OCI-LY3 (cell line): ENCODE results near the gene WDR43.
A peak's percentile ranks its signal among the peaks of the same experiment; 100 is the strongest.

Source experiments
- H2AFZ ChIP-seq: fragments of 200-600, 300-600 bp; shearing (Covaris generic); 2 replicates; pipeline ENCODE4 v1.6.0; 2014; ENCODE audit warnings: antibody characterized with exemption, low read depth, low read length
- H3K27ac ChIP-seq: fragments of 200-600, 300-600 bp; sonication (generic); 2 replicates; pipeline ENCODE4 v1.5.1; 2014; ENCODE audit warnings: mild to moderate bottlenecking, low read length, moderate library complexity, mixed read lengths
- H3K27me3 ChIP-seq: fragments of 200-600, 300-600 bp; sonication (generic); 2 replicates; pipeline ENCODE4 v1.6.1; 2014; ENCODE audit warnings: low read depth, low read length, mixed read lengths
- H3K36me3 ChIP-seq: fragments of 200-600, 300-600 bp; sonication (generic); replicated peaks from 2 replicates; pipeline ENCODE3; 2014; ENCODE audit warnings: low read depth, low read length, mixed read lengths
- H3K4me1 ChIP-seq: fragments of 300-600, 200-600 bp; sonication (generic); 2 replicates; pipeline ENCODE4 v1.6.1; 2014; ENCODE audit warnings: low read length, mixed read lengths
- H3K4me2 ChIP-seq: fragments of 200-600, 300-600 bp; sonication (generic); 2 replicates; pipeline ENCODE4 v1.6.1; 2014; ENCODE audit warnings: low read length, mixed read lengths
- H3K4me3 ChIP-seq: fragments of 300-600, 200-600 bp; sonication (generic); 2 replicates; pipeline ENCODE4 v1.5.1; 2014; ENCODE audit warnings: antibody characterized with exemption, mild to moderate bottlenecking, low read length, moderate library complexity
- H3K79me2 ChIP-seq: fragments of 300-600, 200-600 bp; shearing (Covaris generic); 2 replicates; pipeline ENCODE4 v1.6.1; 2014; ENCODE audit warnings: mild to moderate bottlenecking, low read length, mixed read lengths
- H3K9ac ChIP-seq: fragments of 300-600, 200-600 bp; shearing (Covaris generic); 2 replicates; pipeline ENCODE4 v1.6.0; 2014; ENCODE audit warnings: mild to moderate bottlenecking, low read length, moderate library complexity
- H3K9me3 ChIP-seq: fragments of 200-600, 300-600 bp; shearing (Covaris generic); 2 replicates; pipeline ENCODE4 v1.6.1; 2014; ENCODE audit warnings: low read length, mixed read lengths; ENCODE audit not compliant: insufficient read depth
- H4K20me1 ChIP-seq: fragments of 200-600, 300-600 bp; sonication (generic); 2 replicates; pipeline ENCODE4 v1.6.1; 2016; ENCODE audit warnings: low read length, mixed read lengths; ENCODE audit not compliant: insufficient read depth
- EZH2phosphoT487 ChIP-seq: fragments of 200-600 bp; shearing (Covaris generic); IDR thresholded peaks from 2 replicates; pipeline ENCODE4 v1.6.1; 2018; ENCODE audit warnings: antibody characterized with exemption, mixed run types, low read depth
- TF ChIP-seq, protein P1 (sequence below): fragments of 200-600, 300-600 bp; sonication (generic); IDR thresholded peaks from 2 replicates; pipeline ENCODE4 v1.5.1; 2014; ENCODE audit warnings: antibody characterized with exemption, low read length, low read depth

Gene WDR43

DNA sequence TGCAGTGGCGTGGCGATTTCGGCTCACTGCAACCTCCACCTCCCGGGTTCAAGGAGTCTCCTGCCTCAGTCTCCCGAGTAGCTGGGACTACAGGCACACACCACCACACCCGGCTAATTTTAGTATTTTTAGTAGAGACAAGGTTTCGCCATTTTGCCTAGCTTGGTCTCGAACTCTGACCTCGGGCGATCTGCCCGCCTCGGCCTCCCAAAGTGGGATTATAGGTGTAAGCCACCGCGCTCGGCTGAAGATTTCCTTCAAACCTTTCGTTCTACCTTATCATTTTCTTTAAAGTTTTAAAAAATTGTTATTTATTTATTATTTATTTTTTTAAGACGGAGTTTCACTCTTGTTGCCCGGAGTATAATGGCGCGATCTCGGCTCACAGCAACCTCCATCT, 979 bp upstream of the WDR43 start:
- peaks cover 24% of the 10 kb centered on the region for H3K4me1 ChIP-seq
- TF ChIP-seq, protein P1, sequence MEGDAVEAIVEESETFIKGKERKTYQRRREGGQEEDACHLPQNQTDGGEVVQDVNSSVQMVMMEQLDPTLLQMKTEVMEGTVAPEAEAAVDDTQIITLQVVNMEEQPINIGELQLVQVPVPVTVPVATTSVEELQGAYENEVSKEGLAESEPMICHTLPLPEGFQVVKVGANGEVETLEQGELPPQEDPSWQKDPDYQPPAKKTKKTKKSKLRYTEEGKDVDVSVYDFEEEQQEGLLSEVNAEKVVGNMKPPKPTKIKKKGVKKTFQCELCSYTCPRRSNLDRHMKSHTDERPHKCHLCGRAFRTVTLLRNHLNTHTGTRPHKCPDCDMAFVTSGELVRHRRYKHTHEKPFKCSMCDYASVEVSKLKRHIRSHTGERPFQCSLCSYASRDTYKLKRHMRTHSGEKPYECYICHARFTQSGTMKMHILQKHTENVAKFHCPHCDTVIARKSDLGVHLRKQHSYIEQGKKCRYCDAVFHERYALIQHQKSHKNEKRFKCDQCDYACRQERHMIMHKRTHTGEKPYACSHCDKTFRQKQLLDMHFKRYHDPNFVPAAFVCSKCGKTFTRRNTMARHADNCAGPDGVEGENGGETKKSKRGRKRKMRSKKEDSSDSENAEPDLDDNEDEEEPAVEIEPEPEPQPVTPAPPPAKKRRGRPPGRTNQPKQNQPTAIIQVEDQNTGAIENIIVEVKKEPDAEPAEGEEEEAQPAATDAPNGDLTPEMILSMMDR: no peak
- no peak for TF ChIP-seq EZH2phosphoT487
- no peak overlapping the region for H3K4me2 ChIP-seq
- no peak overlapping the region for H3K9ac ChIP-seq
- H4K20me1 ChIP-seq: peaks cover 33% of the 10 kb centered on the region
- peaks cover 13% of the 10 kb centered on the region for H3K36me3 ChIP-seq
- H3K4me3 ChIP-seq: no peak overlapping the region
- no peaks in the 10 kb centered on the region for H3K27me3 ChIP-seq
- H3K27ac ChIP-seq: no peak overlapping the region
- peaks cover 41% of the 10 kb centered on the region for H3K79me2 ChIP-seq
- no peaks in the 10 kb centered on the region for H3K9me3 ChIP-seq
- no peak overlapping the region for H2AFZ ChIP-seq

DNA sequence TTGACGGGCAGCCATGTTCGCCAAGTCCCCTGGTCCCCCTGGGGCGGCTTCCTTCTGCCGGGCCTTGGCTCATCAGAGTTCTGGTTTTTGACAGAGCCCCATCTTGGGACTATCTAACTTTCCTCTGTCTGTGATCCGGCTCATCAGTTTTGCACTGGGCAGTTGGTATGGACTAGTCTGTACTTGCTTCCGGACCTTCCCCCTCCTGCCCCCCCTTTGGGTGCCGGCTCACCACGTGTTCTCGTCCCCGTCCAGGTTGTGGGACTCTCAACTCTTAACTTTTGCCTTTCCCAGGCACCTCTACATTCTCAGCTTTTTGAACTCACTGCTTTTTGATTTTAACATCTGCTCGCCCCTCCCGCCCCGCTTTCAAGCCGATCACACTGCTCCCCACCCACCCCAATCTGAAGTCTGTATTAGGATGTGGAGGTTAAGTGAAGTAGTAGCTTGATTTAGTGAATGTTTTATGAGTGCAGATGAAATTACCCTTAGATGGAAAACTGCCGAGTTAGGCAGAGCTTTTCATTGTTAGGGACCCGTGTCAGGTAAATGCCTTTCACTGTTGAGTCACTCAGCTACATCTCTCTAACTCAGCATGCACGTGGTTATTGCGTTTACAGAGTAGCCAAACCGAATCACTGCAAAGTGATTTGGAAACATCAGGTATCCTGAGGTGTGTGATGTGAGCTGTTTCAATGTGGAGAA, 874 bp downstream of the WDR43 start:
- TF ChIP-seq, protein P1: no peak
- TF ChIP-seq EZH2phosphoT487: no peak
- Histone ChIP-seq H4K20me1 (peaks cover 51% of the 10 kb centered on the region), H3K4me3 (peak overlapping the region; percentile 95), H3K27ac (peak overlapping the region; percentile 54), H3K79me2 (peaks cover 60% of the 10 kb centered on the region), H2AFZ (no peak overlapping the region), H3K27me3 (no peaks in the 10 kb centered on the region), H3K36me3 (peaks cover 13% of the 10 kb centered on the region), H3K4me1 (peaks cover 34% of the 10 kb centered on the region), H3K9ac (peak overlapping the region; percentile 93), H3K9me3 (no peaks in the 10 kb centered on the region), H3K4me2 (peak overlapping the region; percentile 87)

DNA sequence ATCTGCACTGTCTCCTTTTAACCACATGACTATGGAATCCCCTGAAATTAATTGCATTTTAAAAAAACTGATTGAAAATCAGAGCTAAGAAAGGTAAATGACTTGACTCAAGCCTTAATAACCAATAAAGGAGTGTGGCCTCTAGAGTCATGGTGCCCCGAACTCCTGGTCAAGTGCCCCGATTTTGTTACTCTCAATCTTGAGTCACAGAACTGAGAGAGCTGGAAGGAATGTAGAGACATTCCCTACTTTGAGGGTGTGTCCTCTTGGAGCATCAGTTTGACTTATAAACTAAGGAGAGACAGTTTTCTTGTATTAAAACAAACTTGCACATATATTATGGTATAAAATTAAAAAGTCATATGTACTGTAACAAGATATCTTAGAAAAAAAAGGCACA, 2.4 kb downstream of the WDR43 start:
- Histone ChIP-seq H3K4me2 (peak overlapping the region; percentile 87), H4K20me1 (peaks cover 67% of the 10 kb centered on the region), H3K4me3 (peak overlapping the region; percentile 95), H2AFZ (no peak overlapping the region), H3K27ac (no peak overlapping the region), H3K4me1 (peaks cover 34% of the 10 kb centered on the region), H3K36me3 (peaks cover 13% of the 10 kb centered on the region), H3K79me2 (peaks cover 76% of the 10 kb centered on the region), H3K27me3 (no peaks in the 10 kb centered on the region), H3K9ac (peak overlapping the region; percentile 13; the same call in 1 of the 2 replicates), H3K9me3 (no peaks in the 10 kb centered on the region)
- TF ChIP-seq, protein P1: no peak
- TF ChIP-seq EZH2phosphoT487: no peak

- peaks cover 75% of the 10 kb centered on the region for H4K20me1 ChIP-seq
- H3K9ac ChIP-seq: 0 out of 2 replicates have a peak overlapping the region, but pooled peaks have one; percentile 5
- no peaks in the 10 kb centered on the region for H3K27me3 ChIP-seq
- no peaks in the 10 kb centered on the region for H3K9me3 ChIP-seq
- peak overlapping the region; percentile 87 for H3K4me2 ChIP-seq
- 0 out of 2 replicates have a peak overlapping the region, but pooled peaks have one; percentile 9 for H3K27ac ChIP-seq
- H3K79me2 ChIP-seq: peaks cover 87% of the 10 kb centered on the region
- H3K36me3 ChIP-seq: peaks cover 21% of the 10 kb centered on the region
- no peak overlapping the region for H2AFZ ChIP-seq
- TF ChIP-seq EZH2phosphoT487: no peak
- TF ChIP-seq, protein P1: no peak
- H3K4me1 ChIP-seq: peaks cover 34% of the 10 kb centered on the region
- H3K4me3 ChIP-seq: peak overlapping the region; percentile 95
Measured at GRCh38 chr2:28898048-28898447, 3.6 kb downstream of the WDR43 start.
